Osteocyte (in vitro differentiated cells): ENCODE data around the gene UFD1. TPM values are rescaled to one million over a fixed set of nuclear protein-coding genes. Genes with fewer than 3 reads are reported as not detected.

Source experiments
- DNase-seq: peaks from one replicate; pipeline ENCODE4 v3.0.0; 2021; ENCODE audit warnings: mixed read lengths; ENCODE audit not compliant: unreplicated experiment; ENCODE audit errors: extremely low spot score
- H3K27ac Mint-ChIP-seq: one replicate; pipeline ENCODE4 v1.8.0; 2021; ENCODE audit warnings: mild to moderate bottlenecking, mixed read lengths; ENCODE audit not compliant: unreplicated experiment
- H3K27me3 Mint-ChIP-seq: one replicate; pipeline ENCODE4 v1.8.0; 2021; ENCODE audit warnings: mixed read lengths; ENCODE audit not compliant: unreplicated experiment
- H3K36me3 Mint-ChIP-seq: one replicate; pipeline ENCODE4 v1.8.0; 2021; ENCODE audit warnings: mixed read lengths; ENCODE audit not compliant: unreplicated experiment
- H3K4me1 Mint-ChIP-seq: one replicate; pipeline ENCODE4 v1.8.0; 2021; ENCODE audit warnings: mixed read lengths; ENCODE audit not compliant: unreplicated experiment
- H3K4me3 Mint-ChIP-seq: one replicate; pipeline ENCODE4 v1.8.0; 2021; ENCODE audit warnings: mild to moderate bottlenecking, moderate library complexity, mixed read lengths; ENCODE audit not compliant: unreplicated experiment
- H3K9me3 Mint-ChIP-seq: one replicate; pipeline ENCODE4 v1.8.0; 2021; ENCODE audit warnings: mixed read lengths; ENCODE audit not compliant: unreplicated experiment
- total RNA-seq: library from RNA; stranded (reverse); gene quantifications from 2 replicates; pipeline ENCODE4 v1.2.1, GENCODE V29; 2021
- TF ChIP-seq, protein P1 (sequence below): fragments of 200-600 bp; sonication (generic); IDR thresholded peaks from 2 replicates; pipeline ENCODE4 v1.5.0; 2021; ENCODE audit warnings: antibody characterized with exemption, mild to moderate bottlenecking, moderate library complexity

Gene UFD1
- total RNA-seq, 1 donor from 2014 or later, result 72.5 TPM

DNA sequence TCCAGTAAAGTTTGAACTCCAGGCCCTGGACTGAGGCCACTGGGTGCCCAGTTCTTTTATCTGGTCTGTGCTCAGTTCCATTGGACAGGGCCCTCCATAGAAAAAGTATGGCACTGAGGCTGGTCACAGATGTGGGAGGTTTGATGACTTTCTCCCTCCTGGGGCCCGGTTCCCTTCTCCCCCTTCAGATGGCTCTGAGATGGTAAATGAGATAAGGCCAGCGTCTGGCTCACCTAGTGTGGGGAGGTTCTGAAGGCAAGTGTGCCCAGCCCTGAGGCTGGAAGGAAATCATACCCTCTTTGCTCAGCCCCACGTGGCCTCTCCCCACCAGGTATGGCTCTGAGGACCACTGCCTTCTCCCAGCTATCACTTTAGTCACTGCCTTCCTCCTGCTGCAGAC is 46.7 kb upstream of the UFD1 start:
- Mint-ChIP-seq H3K36me3 (no peaks in the 10 kb centered on the region), H3K9me3 (no peaks in the 10 kb centered on the region), H3K4me1 (peaks cover 12% of the 10 kb centered on the region), H3K4me3 (no peak overlapping the region), H3K27me3 (peaks cover 11% of the 10 kb centered on the region), H3K27ac (no peak overlapping the region)
- TF ChIP-seq, protein P1, sequence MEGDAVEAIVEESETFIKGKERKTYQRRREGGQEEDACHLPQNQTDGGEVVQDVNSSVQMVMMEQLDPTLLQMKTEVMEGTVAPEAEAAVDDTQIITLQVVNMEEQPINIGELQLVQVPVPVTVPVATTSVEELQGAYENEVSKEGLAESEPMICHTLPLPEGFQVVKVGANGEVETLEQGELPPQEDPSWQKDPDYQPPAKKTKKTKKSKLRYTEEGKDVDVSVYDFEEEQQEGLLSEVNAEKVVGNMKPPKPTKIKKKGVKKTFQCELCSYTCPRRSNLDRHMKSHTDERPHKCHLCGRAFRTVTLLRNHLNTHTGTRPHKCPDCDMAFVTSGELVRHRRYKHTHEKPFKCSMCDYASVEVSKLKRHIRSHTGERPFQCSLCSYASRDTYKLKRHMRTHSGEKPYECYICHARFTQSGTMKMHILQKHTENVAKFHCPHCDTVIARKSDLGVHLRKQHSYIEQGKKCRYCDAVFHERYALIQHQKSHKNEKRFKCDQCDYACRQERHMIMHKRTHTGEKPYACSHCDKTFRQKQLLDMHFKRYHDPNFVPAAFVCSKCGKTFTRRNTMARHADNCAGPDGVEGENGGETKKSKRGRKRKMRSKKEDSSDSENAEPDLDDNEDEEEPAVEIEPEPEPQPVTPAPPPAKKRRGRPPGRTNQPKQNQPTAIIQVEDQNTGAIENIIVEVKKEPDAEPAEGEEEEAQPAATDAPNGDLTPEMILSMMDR, result no peak
- DNase-seq, result no peak

DNA sequence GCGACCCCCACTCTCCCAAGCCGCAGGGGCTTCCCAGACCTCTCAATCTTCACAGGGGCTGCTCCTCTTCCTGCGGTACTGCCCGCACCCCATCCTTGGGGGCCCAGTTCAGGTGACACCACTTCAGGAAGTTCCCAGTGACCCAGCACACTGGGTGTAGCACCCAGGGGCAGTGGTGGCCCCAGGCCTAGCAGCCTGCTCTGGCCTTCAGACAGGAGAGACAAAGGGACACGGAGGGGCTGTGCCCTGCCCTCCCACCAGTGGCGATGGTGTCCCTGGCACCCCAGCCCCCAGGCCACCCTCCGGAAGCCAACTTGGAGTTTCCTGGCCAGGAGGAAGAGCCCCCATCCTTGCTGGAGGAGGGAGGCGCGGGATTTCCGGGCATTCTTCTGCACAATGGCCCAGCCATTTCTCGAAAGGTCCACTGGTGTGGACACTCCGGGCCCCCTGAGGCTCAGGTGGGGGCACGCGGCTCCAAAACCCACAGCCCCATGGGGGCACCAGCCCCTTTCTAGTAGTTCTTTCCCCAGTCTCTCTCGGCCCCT is 46.2 kb upstream of the UFD1 start:
- H3K9me3 Mint-ChIP-seq, result no peaks in the 10 kb centered on the region
- H3K27me3 Mint-ChIP-seq, result peaks cover 11% of the 10 kb centered on the region
- TF ChIP-seq, protein P1, result no peak
- no peak for DNase-seq
- H3K36me3 Mint-ChIP-seq, result no peaks in the 10 kb centered on the region
- H3K4me3 Mint-ChIP-seq, result peak overlapping the region; percentile 72
- no peak overlapping the region for H3K27ac Mint-ChIP-seq
- peaks cover 12% of the 10 kb centered on the region for H3K4me1 Mint-ChIP-seq

- H3K4me1 Mint-ChIP-seq, result peaks cover 12% of the 10 kb centered on the region
- no peak within 1 kb of the TSS for H3K27ac Mint-ChIP-seq
- TF ChIP-seq, protein P1, result no peak
- H3K9me3 Mint-ChIP-seq, result no peaks in the 10 kb centered on the region
- no peaks in the 10 kb centered on the region for H3K36me3 Mint-ChIP-seq
- H3K27me3 Mint-ChIP-seq, result peaks cover 11% of the 10 kb centered on the region
- peak within 1 kb of the TSS; percentile 72 for H3K4me3 Mint-ChIP-seq
- no peak for DNase-seq
Measured at GRCh38 chr22:19524170-19525115, 45.5 kb upstream of the UFD1 start, which contains the start of gene CLDN5. Gene CLDN5, minus strand, starts transcription at chr22:19524410. Its CDS starts 155 bp downstream, at chr22:19524255.

GRCh38 chr22:19523240-19524169 is 44.5 kb upstream of the UFD1 start:
- peak overlapping the region; percentile 63 for H3K4me3 Mint-ChIP-seq

More at GRCh38 chr22:19523240-19524169, 44.5 kb upstream of the UFD1 start:
- Mint-ChIP-seq H3K27ac (no peak overlapping the region), H3K36me3 (no peaks in the 10 kb centered on the region), H3K9me3 (no peaks in the 10 kb centered on the region), H3K27me3 (peaks cover 11% of the 10 kb centered on the region), H3K4me1 (peaks cover 12% of the 10 kb centered on the region)
- no peak for DNase-seq
- TF ChIP-seq, protein P1, result no peak
